OCI-LY1 (cell line): ENCODE results near the gene LRRC45.

ENCODE experiments used
- H2AFZ ChIP-seq: fragments of 200-600 bp; sonication (generic), shearing (Covaris generic); 2 replicates; pipeline ENCODE4 v1.6.0; 2014; ENCODE audit warnings: antibody characterized with exemption, mild to moderate bottlenecking, low read length
- H3F3A ChIP-seq: fragments of 200-600 bp; sonication (generic), shearing (Covaris generic); 2 replicates; pipeline ENCODE4 v1.6.0; 2014; ENCODE audit warnings: mild to moderate bottlenecking, antibody characterized with exemption, low read length, moderate library complexity; ENCODE audit not compliant: insufficient read depth
- H3K27ac ChIP-seq: fragments of 200-600 bp; sonication (generic); 2 replicates; pipeline ENCODE4 v1.5.1; 2014; ENCODE audit warnings: low read length, mixed run types, mild to moderate bottlenecking, low read depth; ENCODE audit not compliant: poor library complexity, severe bottlenecking
- H3K27me3 ChIP-seq: fragments of 200-600 bp; sonication (generic); 2 replicates; pipeline ENCODE4 v1.6.0; 2014; ENCODE audit warnings: antibody characterized with exemption, mild to moderate bottlenecking, low read length, moderate library complexity; ENCODE audit not compliant: insufficient read depth
- H3K36me3 ChIP-seq: fragments of 200-600 bp; sonication (generic); 2 replicates; pipeline ENCODE4 v1.6.1; 2014; ENCODE audit warnings: mild to moderate bottlenecking, antibody characterized with exemption, low read length, moderate library complexity, mixed read lengths; ENCODE audit not compliant: insufficient read depth
- H3K4me1 ChIP-seq: fragments of 200-600 bp; sonication (generic); 2 replicates; pipeline ENCODE4 v1.5.1; 2014; ENCODE audit warnings: mild to moderate bottlenecking, low read length, moderate library complexity; ENCODE audit not compliant: insufficient read depth, severe bottlenecking
- H3K4me2 ChIP-seq: fragments of 200-600 bp; sonication (generic), shearing (Covaris generic); 2 replicates; pipeline ENCODE4 v1.6.1; 2014; ENCODE audit warnings: low read length
- H3K4me3 ChIP-seq: fragments of 200-600 bp; sonication (generic); 2 replicates; pipeline ENCODE4 v1.5.1; 2014; ENCODE audit warnings: low read length, low read depth, mild to moderate bottlenecking, mixed read lengths; ENCODE audit not compliant: poor library complexity, severe bottlenecking
- H3K79me2 ChIP-seq: fragments of 200-600 bp; shearing (Covaris generic); 2 replicates; pipeline ENCODE4 v1.6.1; 2016; ENCODE audit warnings: mixed run types, low read length, mixed read lengths; ENCODE audit not compliant: insufficient read depth
- H3K9ac ChIP-seq: fragments of 200-600 bp; sonication (generic), shearing (Covaris generic); 2 replicates; pipeline ENCODE4 v1.6.1; 2014; ENCODE audit warnings: mild to moderate bottlenecking, low read length, mixed read lengths
- H3K9me2 ChIP-seq: fragments of 200-600 bp; sonication (generic), shearing (Covaris generic); 2 replicates; pipeline ENCODE4 v1.6.1; 2014; ENCODE audit warnings: low read depth, mild to moderate bottlenecking, low read length, mixed read lengths
- H3K9me3 ChIP-seq: fragments of 200-600 bp; shearing (Covaris generic); 2 replicates; pipeline ENCODE4 v1.6.1; 2014; ENCODE audit warnings: low read length, mixed read lengths
- H4K20me1 ChIP-seq: fragments of 200-600 bp; sonication (generic), shearing (Covaris generic); 2 replicates; pipeline ENCODE4 v1.6.0; 2016; ENCODE audit warnings: mild to moderate bottlenecking, low read length; ENCODE audit not compliant: insufficient read depth
- EZH2 ChIP-seq: fragments of 200-600 bp; sonication (generic), shearing (Covaris generic); IDR thresholded peaks from 2 replicates; pipeline ENCODE4 v1.8.0; 2017; ENCODE audit warnings: borderline replicate concordance, mixed run types, mild to moderate bottlenecking, antibody characterized with exemption, low read length, moderate library complexity, mixed read lengths
- TF ChIP-seq, protein P1 (sequence below): fragments of 200-600 bp; sonication (generic), shearing (Covaris generic); IDR thresholded peaks from 2 replicates; pipeline ENCODE4 v1.5.1; 2017; ENCODE audit warnings: mild to moderate bottlenecking, antibody characterized with exemption, low read length, moderate library complexity, mixed read lengths

LRRC45 gene

DNA sequence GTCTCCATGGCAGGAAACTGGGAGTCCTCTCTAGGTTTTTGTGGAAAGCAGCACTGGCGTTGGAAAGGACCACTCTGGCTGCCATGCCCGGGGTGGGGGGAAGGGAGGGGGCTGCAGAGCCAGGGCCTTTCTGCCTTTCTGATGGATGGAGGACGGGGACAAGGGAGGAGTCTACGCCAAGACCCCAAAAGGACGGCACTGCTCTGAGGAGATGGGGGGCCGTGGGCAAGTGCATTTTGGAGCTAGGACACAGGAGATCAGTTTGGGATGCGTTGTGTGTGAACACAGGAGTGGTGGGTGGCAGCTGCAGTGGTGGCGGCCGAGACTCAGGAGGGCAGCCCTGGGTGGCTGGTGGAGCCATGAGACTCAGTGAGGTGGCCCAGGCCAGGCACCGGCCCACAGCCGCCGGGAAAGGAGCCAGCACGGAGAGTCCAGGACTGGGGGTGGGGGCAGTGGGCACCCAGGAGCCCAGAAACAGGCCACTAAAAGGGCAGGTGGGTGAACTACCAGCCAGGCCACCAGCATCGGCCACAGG, 2.5 kb upstream of the LRRC45 start:
- Histone ChIP-seq H3K27me3 (no peaks in the 10 kb centered on the region), H2AFZ (no peak overlapping the region), H3K4me2 (peak overlapping the region; percentile 100), H3K9me2 (no peaks in the 10 kb centered on the region), H3K27ac (no peak overlapping the region), H3K36me3 (peaks cover 12% of the 10 kb centered on the region; the same call in 1 of the 2 replicates), H3K9me3 (no peaks in the 10 kb centered on the region), H3K4me1 (peaks cover 24% of the 10 kb centered on the region), H4K20me1 (no peaks in the 10 kb centered on the region), H3F3A (no peaks in the 10 kb centered on the region), H3K4me3 (peak overlapping the region; percentile 92), H3K79me2 (no peaks in the 10 kb centered on the region), H3K9ac (peak overlapping the region; percentile 88; the same call in 1 of the 2 replicates)
- TF ChIP-seq EZH2: no peak
- TF ChIP-seq, protein P1, sequence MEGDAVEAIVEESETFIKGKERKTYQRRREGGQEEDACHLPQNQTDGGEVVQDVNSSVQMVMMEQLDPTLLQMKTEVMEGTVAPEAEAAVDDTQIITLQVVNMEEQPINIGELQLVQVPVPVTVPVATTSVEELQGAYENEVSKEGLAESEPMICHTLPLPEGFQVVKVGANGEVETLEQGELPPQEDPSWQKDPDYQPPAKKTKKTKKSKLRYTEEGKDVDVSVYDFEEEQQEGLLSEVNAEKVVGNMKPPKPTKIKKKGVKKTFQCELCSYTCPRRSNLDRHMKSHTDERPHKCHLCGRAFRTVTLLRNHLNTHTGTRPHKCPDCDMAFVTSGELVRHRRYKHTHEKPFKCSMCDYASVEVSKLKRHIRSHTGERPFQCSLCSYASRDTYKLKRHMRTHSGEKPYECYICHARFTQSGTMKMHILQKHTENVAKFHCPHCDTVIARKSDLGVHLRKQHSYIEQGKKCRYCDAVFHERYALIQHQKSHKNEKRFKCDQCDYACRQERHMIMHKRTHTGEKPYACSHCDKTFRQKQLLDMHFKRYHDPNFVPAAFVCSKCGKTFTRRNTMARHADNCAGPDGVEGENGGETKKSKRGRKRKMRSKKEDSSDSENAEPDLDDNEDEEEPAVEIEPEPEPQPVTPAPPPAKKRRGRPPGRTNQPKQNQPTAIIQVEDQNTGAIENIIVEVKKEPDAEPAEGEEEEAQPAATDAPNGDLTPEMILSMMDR: no peak

DNA sequence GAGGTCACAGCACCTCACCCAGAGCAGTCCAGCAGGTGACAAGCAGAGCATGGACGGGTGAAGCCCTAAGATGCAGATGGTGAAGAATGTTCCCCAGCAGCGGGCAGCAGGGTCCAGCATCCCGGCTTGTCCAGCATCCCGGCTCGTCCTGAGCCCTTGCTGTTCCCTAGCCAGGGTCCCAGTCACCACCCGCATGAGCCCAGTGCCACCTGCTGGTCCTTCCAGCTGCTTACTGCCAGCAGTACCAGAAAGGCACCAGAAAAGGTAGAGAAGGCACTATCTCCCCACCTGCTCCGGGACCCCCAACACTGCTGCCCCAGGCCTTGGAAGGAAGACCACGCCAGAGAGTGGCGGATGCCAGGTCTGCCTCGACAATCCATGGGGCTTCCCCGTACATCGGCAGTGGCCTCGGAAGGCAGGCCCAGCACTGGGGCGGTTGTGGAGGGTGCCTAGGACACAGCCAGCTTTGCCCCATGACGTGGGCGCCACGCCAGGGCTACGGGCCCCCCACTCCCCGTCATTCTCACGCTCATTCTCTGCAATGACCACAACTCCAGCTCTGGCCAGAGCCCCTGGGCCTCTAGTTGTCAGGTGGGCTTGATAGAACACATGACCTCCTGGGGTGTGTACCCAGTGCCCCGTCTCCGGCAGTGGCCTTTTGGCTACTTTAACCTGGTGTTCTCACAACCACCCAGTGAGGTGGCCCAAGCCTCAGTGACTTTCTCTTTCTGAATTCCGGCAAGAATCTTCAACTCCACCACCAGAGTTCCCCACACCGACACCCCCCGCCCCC, 1.8 kb upstream of the LRRC45 start:
- no peaks in the 10 kb centered on the region for H4K20me1 ChIP-seq
- H3K79me2 ChIP-seq: no peaks in the 10 kb centered on the region
- peak overlapping the region; percentile 100 for H3K4me2 ChIP-seq
- no peaks in the 10 kb centered on the region for H3F3A ChIP-seq
- H3K9ac ChIP-seq: peak overlapping the region; percentile 88
- H3K36me3 ChIP-seq: peaks cover 12% of the 10 kb centered on the region; the same call in 1 of the 2 replicates
- peak overlapping the region; percentile 92 for H3K4me3 ChIP-seq
- no peak overlapping the region for H2AFZ ChIP-seq
- H3K27me3 ChIP-seq: no peaks in the 10 kb centered on the region
- no peaks in the 10 kb centered on the region for H3K9me3 ChIP-seq
- H3K4me1 ChIP-seq: peaks cover 24% of the 10 kb centered on the region
- H3K27ac ChIP-seq: peak overlapping the region; percentile 16
- TF ChIP-seq, protein P1: peak; percentile 83
- TF ChIP-seq EZH2: no peak
- no peaks in the 10 kb centered on the region for H3K9me2 ChIP-seq

DNA sequence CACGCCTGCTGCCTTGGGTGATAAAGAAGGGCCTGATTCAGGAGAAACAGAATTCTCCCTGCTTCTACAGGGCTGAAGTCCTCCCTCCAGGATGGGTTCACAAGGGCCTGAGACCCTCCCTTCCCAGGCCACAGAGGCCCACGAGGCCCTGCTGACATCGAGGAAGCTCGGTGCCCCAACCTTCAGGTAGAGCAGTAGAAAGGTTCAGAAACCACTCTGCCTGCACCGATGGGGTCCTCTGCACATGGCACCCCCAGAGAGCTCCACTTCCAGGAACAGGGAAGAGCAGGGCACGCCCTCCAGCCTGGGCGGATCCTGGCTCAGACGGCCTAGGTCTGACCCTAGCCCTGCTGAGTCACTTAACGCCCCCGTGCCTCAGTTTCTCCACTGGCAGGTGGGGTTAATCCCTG, 1.2 kb upstream of the LRRC45 start:
- Histone ChIP-seq H3K4me1 (peaks cover 24% of the 10 kb centered on the region), H3F3A (no peaks in the 10 kb centered on the region), H4K20me1 (no peaks in the 10 kb centered on the region), H3K4me3 (peak overlapping the region; percentile 92), H3K27me3 (no peaks in the 10 kb centered on the region), H3K9ac (peak overlapping the region; percentile 88), H3K36me3 (peaks cover 12% of the 10 kb centered on the region; the same call in 1 of the 2 replicates), H3K27ac (peak overlapping the region; percentile 16), H3K9me2 (no peaks in the 10 kb centered on the region), H3K4me2 (peak overlapping the region; percentile 100), H3K79me2 (no peaks in the 10 kb centered on the region), H2AFZ (no peak overlapping the region), H3K9me3 (no peaks in the 10 kb centered on the region)
- TF ChIP-seq, protein P1: no peak
- no peak for TF ChIP-seq EZH2
